ENCODE results near the gene EEPD1.
"Not testable (repeated sequence)": the region's sequence is repeated elsewhere in the genome, so short reads cannot be mapped to it uniquely, and the experiment has no call there.

Gene EEPD1

DNA sequence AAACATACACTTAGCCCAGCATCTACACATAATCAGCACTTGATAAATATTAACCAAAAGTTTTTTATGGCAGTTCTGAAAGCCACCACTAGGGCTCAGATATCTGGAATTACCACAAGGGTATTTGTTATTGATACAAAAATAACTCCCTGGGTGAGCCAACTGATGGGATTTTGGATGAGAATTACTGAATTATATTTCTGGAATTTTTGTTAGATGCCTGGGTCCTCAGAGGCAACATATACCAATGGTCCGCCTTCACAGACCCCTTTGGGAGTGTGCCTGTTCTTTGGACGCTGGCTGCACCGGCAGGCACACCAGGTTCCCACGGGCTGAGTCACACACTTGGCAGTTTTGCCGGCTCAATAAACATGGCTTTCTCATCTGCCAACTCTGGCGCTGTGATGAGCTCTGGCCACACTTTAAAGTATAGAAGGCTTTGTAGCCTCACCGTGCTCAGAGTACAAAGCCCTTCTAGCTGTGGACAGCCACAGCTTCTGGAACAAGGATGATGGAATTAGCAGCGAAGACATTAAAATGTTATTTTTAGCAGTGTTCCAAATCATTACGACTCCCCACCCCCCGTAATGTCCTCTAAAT, 24.5 kb upstream of the EEPD1 start:
- DNase-seq (ENCODE audit: low read depth) = peak; percentile 84

DNA sequence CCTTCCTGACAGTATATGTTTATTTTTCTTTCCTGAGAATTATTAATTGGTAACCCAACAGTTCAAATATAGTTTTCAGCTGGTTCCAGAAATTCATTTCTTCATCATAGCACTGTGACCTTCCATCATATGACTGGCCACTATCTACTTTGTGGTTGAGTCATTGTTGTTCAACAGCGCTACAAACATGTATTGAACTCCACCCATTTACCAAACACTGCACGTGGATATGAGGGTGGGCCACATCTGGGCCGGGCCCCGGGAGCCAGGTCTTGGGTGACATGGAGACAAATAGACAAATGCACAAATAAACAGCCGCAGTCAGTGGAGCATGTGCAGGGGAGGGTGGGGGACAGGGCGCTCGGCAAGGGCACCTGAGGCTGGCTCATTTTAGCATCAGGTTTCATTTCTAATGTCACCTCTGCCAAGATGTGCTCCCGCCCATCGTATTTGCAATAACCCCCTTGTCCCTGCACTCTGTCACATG, 24.0 kb upstream of the EEPD1 start:
- DNase-seq (ENCODE audit: low read depth) = peak; percentile 11

GRCh38 chr7:36130236-36130945, 22.7 kb upstream of the EEPD1 start:
- DNase-seq (ENCODE audit: low read depth) = no peak

DNA sequence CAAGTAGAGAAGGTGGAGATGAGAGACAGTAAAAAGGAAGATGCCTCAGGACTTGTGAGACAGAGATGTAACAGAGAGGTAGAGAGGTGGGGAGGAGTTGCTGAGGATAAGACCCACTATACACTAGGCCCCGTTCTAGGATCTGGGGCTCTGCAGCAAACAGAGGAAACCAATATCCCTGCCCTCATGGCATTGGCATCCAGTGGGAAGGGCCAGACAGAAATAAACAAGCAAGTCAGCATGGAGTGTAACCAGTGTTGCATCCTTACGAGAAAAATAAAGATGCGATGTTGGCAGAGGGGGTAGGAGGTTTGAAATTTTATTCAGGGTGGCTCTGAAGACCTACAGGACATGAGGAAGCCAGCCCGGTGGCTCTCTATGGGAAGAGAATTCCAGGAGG, 22.0 kb upstream of the EEPD1 start:
- DNase-seq (ENCODE audit: low read depth) = no peak

- DNase-seq (ENCODE audit: low read depth) = no peak
Observed at GRCh38 chr7:36131499-36131898, 21.6 kb upstream of the EEPD1 start.

DNA sequence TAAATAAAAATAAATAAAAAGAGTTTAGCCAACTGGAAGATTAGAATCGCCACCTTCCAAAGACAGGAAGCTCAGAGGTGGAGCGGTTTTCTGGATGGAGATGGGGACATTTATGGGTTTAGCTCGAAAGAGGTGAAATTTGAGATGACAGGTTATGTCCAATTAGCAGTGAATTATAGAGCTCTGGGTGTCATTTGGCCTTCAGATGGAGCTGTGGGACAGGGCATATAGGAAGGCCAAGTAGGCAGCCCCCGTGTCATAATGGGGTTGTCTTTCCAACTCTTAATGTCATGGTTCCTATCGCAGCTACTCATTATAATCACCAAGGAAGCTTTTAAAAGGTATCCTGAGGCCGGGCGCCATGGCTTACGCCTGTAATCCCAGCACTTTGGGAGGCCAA, 21.0 kb upstream of the EEPD1 start:
- no peak for DNase-seq (ENCODE audit: low read depth)

- DNase-seq (ENCODE audit: low read depth) = no peak
Observed at GRCh38 chr7:36135700-36136099, 17.4 kb upstream of the EEPD1 start.

DNA sequence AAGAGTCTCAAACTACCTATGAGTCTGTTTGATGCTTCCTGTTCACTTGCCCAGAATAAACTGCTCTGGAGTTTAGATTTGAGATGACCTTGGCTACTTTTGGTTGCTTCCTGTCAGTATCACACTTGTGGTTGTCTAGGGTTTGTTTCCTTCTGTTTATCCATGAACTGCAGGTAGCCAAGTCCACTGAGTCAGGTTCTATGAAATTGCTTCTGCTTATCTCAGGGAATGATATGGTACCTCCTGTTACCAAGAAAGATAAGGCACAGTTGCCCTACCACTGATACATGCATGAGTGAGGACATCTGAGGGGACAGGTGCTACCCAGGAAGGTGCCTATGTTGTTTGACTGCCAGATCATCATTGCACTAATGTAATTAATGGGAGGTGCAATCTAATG, 15.8 kb upstream of the EEPD1 start:
- no peak for DNase-seq (ENCODE audit: low read depth)

DNA sequence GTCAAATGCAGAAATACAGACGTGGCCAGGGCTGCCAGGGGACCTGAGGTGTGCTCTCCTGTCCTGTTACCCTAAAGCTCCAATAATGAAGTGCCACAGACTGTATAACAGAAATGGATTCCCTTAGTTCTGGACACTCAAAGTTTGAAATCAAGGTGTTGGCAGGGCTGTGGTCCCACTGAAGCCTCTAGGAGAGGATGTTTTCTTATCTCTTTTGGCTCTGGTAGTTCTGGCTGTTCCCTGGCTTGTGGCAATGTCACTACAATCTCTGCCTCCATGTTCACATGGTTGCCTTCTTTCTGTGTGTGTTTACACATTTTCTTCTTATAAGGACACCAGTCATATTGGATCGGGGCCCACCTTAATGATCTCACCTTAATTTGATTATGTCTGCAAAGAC, 15.3 kb upstream of the EEPD1 start:
- DNase-seq (ENCODE audit: low read depth) = no peak

DNA sequence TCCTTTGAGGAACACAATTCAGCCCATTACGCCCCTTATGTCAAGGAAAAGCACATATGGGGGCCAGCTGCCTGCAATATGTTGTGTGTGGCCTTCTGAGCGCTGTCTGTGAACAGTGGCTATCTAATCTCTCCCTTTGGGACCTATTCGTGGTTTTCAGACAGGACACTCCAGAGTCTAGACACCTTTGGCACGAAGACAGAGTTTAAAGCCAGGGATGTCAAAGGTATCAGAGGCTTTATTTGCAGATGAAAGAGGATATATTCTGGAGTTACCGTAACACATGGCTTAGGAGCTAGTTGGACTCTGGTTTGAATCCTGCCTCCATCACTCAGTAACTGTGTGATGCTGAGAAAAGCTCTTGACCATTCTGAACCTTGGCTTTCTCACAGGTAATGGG, 14.8 kb upstream of the EEPD1 start:
- DNase-seq (ENCODE audit: low read depth) = no peak

- no peak for DNase-seq (ENCODE audit: low read depth)
Observed at GRCh38 chr7:36141351-36141750, 11.7 kb upstream of the EEPD1 start.

- no peak for DNase-seq (ENCODE audit: low read depth)
Observed at GRCh38 chr7:36141850-36142249, 11.2 kb upstream of the EEPD1 start.

DNA sequence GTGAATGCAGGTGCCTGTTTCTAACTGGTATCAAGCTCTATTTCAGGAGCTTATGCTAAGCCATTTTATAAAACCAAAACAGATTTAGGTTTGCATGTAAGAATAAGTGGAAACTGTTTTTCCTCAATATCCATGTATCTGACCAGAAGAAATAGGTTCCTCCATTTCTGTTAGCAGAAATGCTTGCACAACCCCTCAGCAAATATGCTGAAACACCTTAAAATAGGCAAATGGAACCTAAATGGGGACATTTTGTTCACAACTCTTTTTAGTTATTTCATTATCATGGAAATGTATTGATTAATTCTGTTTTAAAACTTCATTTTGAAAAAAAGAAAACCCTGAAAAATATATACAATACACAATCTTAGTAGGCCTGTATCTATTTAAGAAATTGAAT, 8.9 kb upstream of the EEPD1 start:
- no peak for DNase-seq (ENCODE audit: low read depth)

- DNase-seq (ENCODE audit: low read depth) = no peak
Observed at GRCh38 chr7:36145686-36146085, 7.4 kb upstream of the EEPD1 start.

GRCh38 chr7:36147361-36147760, 5.7 kb upstream of the EEPD1 start:
- DNase-seq (ENCODE audit: low read depth) = no peak

GRCh38 chr7:36148422-36149065, 4.5 kb upstream of the EEPD1 start:
- no peak for DNase-seq (ENCODE audit: low read depth)

DNA sequence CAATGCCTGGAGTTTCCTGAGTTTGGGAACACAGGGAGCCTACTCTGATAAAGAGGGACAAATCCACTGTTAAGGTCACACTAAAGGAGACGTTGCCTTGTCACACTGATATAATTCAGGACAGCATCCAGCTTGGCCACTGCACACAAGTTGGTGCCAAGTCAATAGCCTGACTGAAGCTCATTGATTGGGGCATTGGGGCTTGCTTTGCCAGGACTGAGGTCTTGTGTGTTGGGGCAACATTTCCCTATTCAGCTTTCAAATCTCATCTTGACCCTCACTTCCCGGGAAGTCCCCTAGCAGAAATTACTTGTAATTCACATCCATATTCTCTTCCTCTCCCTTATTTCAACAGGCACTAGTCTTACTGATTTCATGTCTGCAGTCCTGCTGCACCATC, 3.8 kb upstream of the EEPD1 start:
- not testable (repeated sequence) for DNase-seq (ENCODE audit: low read depth)

GRCh38 chr7:36149694-36150452, 3.2 kb upstream of the EEPD1 start:
- no peak for DNase-seq (ENCODE audit: low read depth)

DNA sequence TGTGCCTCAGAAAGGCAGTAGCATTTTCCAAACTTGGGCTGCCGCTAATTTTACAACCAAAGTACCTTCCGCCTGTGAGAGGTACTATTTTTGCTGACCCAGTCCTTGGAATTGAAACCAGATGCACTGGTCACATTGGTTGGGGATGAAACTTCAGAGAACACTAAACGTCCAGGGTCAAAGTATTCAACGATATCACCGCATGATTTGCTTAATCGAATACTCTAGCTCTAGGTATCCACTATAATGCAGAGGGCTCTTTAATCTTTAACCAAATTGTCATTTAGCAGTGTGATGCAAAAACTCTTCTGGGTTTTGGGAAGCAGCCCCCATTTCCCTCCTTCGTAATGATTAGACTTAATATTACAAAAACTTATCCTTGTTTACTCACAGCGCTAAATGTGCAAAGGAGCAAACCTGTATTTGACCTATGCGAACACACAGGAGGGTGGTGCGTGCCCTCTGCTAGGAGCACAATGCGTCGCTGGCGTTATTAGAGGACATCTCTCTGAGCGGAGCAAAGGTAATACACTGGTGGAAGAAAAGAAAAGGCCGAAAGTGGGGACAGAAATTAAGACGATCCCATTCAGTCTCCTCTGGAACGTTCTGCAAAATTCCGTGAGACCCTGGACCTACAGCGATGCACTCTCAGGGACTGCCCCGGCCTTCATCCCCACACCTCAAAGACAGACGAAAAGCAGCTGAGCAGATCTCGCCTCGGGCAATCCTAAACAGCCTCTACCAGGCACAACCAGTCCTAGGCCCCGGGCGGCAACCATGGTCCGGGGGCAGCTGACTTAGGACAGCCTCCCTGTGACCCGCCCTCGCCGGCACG, 916 bp upstream of the EEPD1 start:
- DNase-seq (ENCODE audit: low read depth) = peak; percentile 9

GRCh38 chr7:36153571-36154097, 580 bp downstream of the EEPD1 start:
- DNase-seq (ENCODE audit: low read depth) = no peak

Measured in HS-5 (cell line).